ENCODE data around the gene MPC1. TPM values are rescaled to one million over a fixed set of nuclear protein-coding genes. Genes with fewer than 3 reads are reported as not detected.

The MPC1 gene
- total and polyA plus RNA-seq, 8 donors = 36.5 to 56.7 (median 42.8) TPM

DNA sequence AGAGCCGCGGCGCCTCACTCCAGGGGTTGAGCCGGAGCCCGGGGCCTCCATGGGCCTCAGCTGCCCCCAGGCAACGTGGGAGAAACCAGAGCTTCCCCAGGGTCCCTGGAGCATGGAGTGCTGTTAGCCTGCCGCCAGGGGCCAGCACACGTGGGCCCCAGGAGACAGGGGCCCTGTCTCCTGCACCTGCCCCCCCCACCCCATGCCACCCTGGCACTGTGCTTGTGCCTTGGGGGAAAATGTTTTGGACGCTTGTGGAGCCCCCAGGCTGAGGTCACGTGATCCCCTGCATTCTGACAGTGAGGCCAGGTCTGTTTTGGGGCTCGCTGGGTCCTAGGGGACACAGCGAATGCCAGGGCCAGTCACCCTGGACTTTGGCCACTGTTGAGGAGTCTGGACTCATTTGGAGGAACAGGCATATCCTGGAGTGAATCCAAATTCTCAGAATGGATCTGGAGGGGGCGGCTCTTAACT is 30.2 kb upstream of the MPC1 start:
- Histone ChIP-seq H3K27ac (no peak overlapping the region), H3K4me1 (no peaks in the 10 kb centered on the region), H3K4me3 (no peak overlapping the region), H3K9me3 (no peaks in the 10 kb centered on the region), H3K36me3 (peaks cover 0 to 88% of the 10 kb centered on the region in 2 donors), H3K27me3 (no peaks in the 10 kb centered on the region)
- DNase-seq (no peak), ATAC-seq (no peak)
- intact Hi-C loops (cut with DNase I) = no loop called here
- TF ChIP-seq, protein P1, sequence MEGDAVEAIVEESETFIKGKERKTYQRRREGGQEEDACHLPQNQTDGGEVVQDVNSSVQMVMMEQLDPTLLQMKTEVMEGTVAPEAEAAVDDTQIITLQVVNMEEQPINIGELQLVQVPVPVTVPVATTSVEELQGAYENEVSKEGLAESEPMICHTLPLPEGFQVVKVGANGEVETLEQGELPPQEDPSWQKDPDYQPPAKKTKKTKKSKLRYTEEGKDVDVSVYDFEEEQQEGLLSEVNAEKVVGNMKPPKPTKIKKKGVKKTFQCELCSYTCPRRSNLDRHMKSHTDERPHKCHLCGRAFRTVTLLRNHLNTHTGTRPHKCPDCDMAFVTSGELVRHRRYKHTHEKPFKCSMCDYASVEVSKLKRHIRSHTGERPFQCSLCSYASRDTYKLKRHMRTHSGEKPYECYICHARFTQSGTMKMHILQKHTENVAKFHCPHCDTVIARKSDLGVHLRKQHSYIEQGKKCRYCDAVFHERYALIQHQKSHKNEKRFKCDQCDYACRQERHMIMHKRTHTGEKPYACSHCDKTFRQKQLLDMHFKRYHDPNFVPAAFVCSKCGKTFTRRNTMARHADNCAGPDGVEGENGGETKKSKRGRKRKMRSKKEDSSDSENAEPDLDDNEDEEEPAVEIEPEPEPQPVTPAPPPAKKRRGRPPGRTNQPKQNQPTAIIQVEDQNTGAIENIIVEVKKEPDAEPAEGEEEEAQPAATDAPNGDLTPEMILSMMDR (IDR thresholded peaks at IDR 0.05) = no peak

GRCh38 chr6:166412156-166412910 is 29.6 kb upstream of the MPC1 start:
- no peak overlapping the region for H3K27ac ChIP-seq
- H3K9me3 ChIP-seq = no peaks in the 10 kb centered on the region
- DNase-seq (no peak), ATAC-seq (no peak)
- H3K36me3 ChIP-seq = peaks cover 0 to 82% of the 10 kb centered on the region in 2 donors
- no peaks in the 10 kb centered on the region for H3K27me3 ChIP-seq
- intact Hi-C loops (cut with DNase I) = no loop called here
- TF ChIP-seq, protein P1 (IDR thresholded peaks at IDR 0.05) = no peak
- H3K4me1 ChIP-seq = no peaks in the 10 kb centered on the region
- H3K4me3 ChIP-seq = no peak overlapping the region

GRCh38 chr6:166411721-166412151 is 29.0 kb upstream of the MPC1 start:
- DNase-seq = no peak

DNA sequence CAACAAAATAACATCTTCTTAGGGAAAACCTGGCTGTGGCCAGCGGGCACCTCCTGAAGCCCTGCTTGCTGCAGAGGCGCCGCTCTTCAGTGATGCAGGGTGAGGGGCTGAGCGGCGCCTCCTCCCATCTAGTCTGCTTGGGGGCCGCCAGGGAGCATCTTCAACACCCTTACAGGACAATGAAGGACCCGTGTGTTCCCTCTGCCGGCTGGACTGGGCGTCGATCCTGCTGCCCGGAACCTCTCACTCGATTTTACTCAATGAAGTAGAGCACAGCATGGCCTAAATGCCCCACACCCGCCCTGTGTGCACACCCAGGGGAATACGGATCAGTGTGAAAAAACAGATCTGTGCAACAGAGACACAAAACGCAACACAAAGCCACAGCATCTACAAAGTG is 28.5 kb upstream of the MPC1 start:
- TF ChIP-seq, protein P1 (IDR thresholded peaks at IDR 0.05) = no peak
- H3K27ac ChIP-seq = no peak overlapping the region
- no peak for ATAC-seq
- no peak for DNase-seq
- no peaks in the 10 kb centered on the region for H3K9me3 ChIP-seq
- peaks cover 0 to 73% of the 10 kb centered on the region in 2 donors for H3K36me3 ChIP-seq
- no peaks in the 10 kb centered on the region for H3K27me3 ChIP-seq
- intact Hi-C loops (cut with DNase I) = no loop called here
- no peak overlapping the region for H3K4me3 ChIP-seq
- H3K4me1 ChIP-seq = no peaks in the 10 kb centered on the region

More at GRCh38 chr6:166411721-166412151, 29.0 kb upstream of the MPC1 start:
- Histone ChIP-seq H3K9me3 (no peaks in the 10 kb centered on the region), H3K36me3 (peaks cover 0 to 76% of the 10 kb centered on the region in 2 donors), H3K27me3 (no peaks in the 10 kb centered on the region), H3K4me1 (no peaks in the 10 kb centered on the region), H3K4me3 (no peak overlapping the region), H3K27ac (no peak overlapping the region)
- intact Hi-C loops (cut with DNase I) = no loop called here
- no peak for ATAC-seq
- TF ChIP-seq, protein P1 (IDR thresholded peaks at IDR 0.05) = no peak

GRCh38 chr6:166410426-166410935 is 27.7 kb upstream of the MPC1 start:
- peaks cover 0 to 69% of the 10 kb centered on the region in 2 donors for H3K36me3 ChIP-seq
- no peak overlapping the region for H3K4me3 ChIP-seq
- TF ChIP-seq, protein P1 (IDR thresholded peaks at IDR 0.05) = no peak
- ATAC-seq (no peak), DNase-seq (no peak)
- no peaks in the 10 kb centered on the region for H3K27me3 ChIP-seq
- no peaks in the 10 kb centered on the region for H3K9me3 ChIP-seq
- intact Hi-C loops (cut with DNase I) = no loop called here
- no peak overlapping the region for H3K27ac ChIP-seq
- H3K4me1 ChIP-seq = no peaks in the 10 kb centered on the region

Measured in left lung (tissue), 10 donors.